ENCODE measurements around the gene TRAFD1. TPM values are rescaled to one million over a fixed set of nuclear protein-coding genes. Genes with fewer than 3 reads are reported as not detected.
A peak's percentile ranks its signal among the peaks of the same experiment; 100 is the strongest.

TRAFD1 gene
- total and polyA plus RNA-seq, 2 donors (not counting 3 experiments of a cell fraction or from before 2014, with no cell fraction given), result 20.3 to 24.9 TPM

- POLR2A ChIA-PET, result no interaction called here
- peak; percentile 54 for FAIRE-seq
Measured at GRCh38 chr12:112087055-112087850, 38.1 kb upstream of the TRAFD1 start.

More at GRCh38 chr12:112087055-112087850, 38.1 kb upstream of the TRAFD1 start:
- BruUV-seq (replicated peaks), result no TSS peak
- CTCF ChIA-PET, result interaction anchor here (0.8 to 1.6 kb wide), 14 partner anchors 7 to 324 kb away, joined by 3 to 23 read pairs (median 4); no protein-coding TSS in a partner anchor
- H3K79me2 ChIP-seq (ENCODE audit: control insufficient read depth, insufficient read depth, low read length), result peaks cover 33% of the 10 kb centered on the region
- intact Hi-C loops (cut with micrococcal nuclease) (loop anchor here (10.0 kb wide), 1 partner anchor 142 kb away; no protein-coding TSS in a partner anchor), dilution Hi-C loops (cut with MboI; ENCODE audit: extremely low pct_ligation_motif_present, low sequenced_read_pairs) (no loop called here)
- H3K4me3 ChIP-seq (replicated peaks in 1 of 3; ENCODE audit: insufficient read depth in 1 of 3, low read depth in 1 of 3, low read length in 3 of 3), result no peak overlapping the region
- no peak overlapping the region for H2AFZ ChIP-seq (ENCODE audit: low read depth, low read length)
- peaks cover 7% of the 10 kb centered on the region for H3K4me1 ChIP-seq (ENCODE audit: control insufficient read depth, extremely low read depth, insufficient read depth, low read length)
- no peaks in the 10 kb centered on the region for H3K9me3 ChIP-seq (replicated peaks; ENCODE audit: control insufficient read depth, insufficient read depth, low read length)
- no peak overlapping the region for H3K4me2 ChIP-seq (ENCODE audit: insufficient read depth, low read length)
- H4K20me1 ChIP-seq (replicated peaks; ENCODE audit: control insufficient read depth, extremely low read depth, insufficient read depth, low read length), result no peaks in the 10 kb centered on the region
- TF ChIP-seq MYC (IDR thresholded peaks at IDR 0.05; ENCODE audit: low read depth, low read length) (no peak), POLR2A (IDR thresholded peaks at IDR 0.05; ENCODE audit: low read depth, low read length) (no peak), POLR2AphosphoS5 (IDR thresholded peaks at IDR 0.05; ENCODE audit: insufficient read depth, low read depth, low read length) (no peak), CTCF (IDR thresholded peaks at IDR 0.05; ENCODE audit: extremely low read depth in 1 of 2, insufficient read depth in 1 of 2, low read depth in 1 of 2, low read length in 2 of 2) (no peak), GATA2 (IDR thresholded peaks at IDR 0.05; ENCODE audit: insufficient read depth, insufficient read length, low read depth, low read length) (no peak), MAX (IDR thresholded peaks at IDR 0.05; ENCODE audit: insufficient read depth, insufficient read length) (no peak), EZH2 (IDR thresholded peaks at IDR 0.05; ENCODE audit: borderline replicate concordance, low read depth, low read length, severe bottlenecking) (no peak), JUN (IDR thresholded peaks at IDR 0.05; ENCODE audit: borderline replicate concordance, insufficient read depth, insufficient read length, low read depth) (no peak), FOS (IDR thresholded peaks at IDR 0.05; ENCODE audit: borderline replicate concordance, insufficient read depth, low read length) (no peak)
- H3K36me3 ChIP-seq (ENCODE audit: control insufficient read depth in 2 of 2, extremely low read depth in 1 of 2, insufficient read depth in 2 of 2, low read length in 2 of 2), result peaks cover 9 to 11% of the 10 kb centered on the region in 2 experiments
- no peak overlapping the region for H3K27ac ChIP-seq (ENCODE audit: insufficient read depth, low read depth, low read length)
- no peak for DNase-seq (ENCODE audit: low read depth, low spot score)
- H3K27me3 ChIP-seq (ENCODE audit: control insufficient read depth in 2 of 2, insufficient read depth in 2 of 2, low read length in 2 of 2), result no peaks in the 10 kb centered on the region
- no peak overlapping the region for H3K9ac ChIP-seq (replicated peaks; ENCODE audit: extremely low read depth, insufficient read depth, low read length)
- no peaks in the 10 kb centered on the region for H3K9me1 ChIP-seq (replicated peaks; ENCODE audit: control insufficient read depth, extremely low read depth, insufficient read depth, low read length)
